ENCODE results near the gene CPED1. TPM values are rescaled to one million over a fixed set of nuclear protein-coding genes. Genes with fewer than 3 reads are reported as not detected.

CPED1 gene
- total RNA-seq, 1 experiment from 2014 or later: 0.13 TPM

DNA sequence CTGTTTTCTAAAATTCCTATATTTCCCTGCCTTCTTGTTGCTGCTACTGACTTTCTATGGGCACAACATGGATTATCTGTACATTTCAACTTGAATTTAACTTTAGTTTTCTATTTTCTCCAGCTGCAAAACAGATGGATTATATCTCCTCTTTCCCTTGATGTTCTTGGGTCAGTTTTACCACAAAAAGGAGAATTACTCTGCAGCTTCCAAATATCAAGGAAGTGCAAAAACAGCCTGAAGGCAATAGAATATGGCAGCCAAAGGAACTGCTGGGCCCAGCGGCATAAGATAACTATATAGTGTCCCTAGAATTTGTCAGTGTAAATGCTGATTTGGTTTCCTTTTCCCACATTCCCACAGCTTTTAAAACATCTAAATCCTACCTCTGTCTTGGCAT, 29.1 kb downstream of the CPED1 start:
- Histone ChIP-seq H4K8ac (replicated peaks; ENCODE audit: insufficient read length, low read depth, low read length) (no peak overlapping the region), H4K20me1 (ENCODE audit: control insufficient read depth, insufficient read depth, insufficient read length) (no peaks in the 10 kb centered on the region), H3K4me2 (ENCODE audit: insufficient read depth, insufficient read length, low read length) (no peak overlapping the region)

More for the DNA sequence above, 29.1 kb downstream of the CPED1 start:
- Histone ChIP-seq H3K79me1 (ENCODE audit: insufficient read depth, low read depth, low read length, poor library complexity, severe bottlenecking) (no peaks in the 10 kb centered on the region), H2BK5ac (ENCODE audit: insufficient read length, low read length) (no peak overlapping the region), H3K9ac (ENCODE audit: extremely low read depth, insufficient read length, low read length) (no peak overlapping the region), H3K9me3 (ENCODE audit: control insufficient read depth, low read depth, low read length) (no peaks in the 10 kb centered on the region), H2BK120ac (ENCODE audit: low read depth, low read length, poor library complexity, severe bottlenecking) (no peak overlapping the region), H2AFZ (ENCODE audit: low read length) (no peak overlapping the region), H2AK5ac (ENCODE audit: insufficient read length, low read length) (no peak overlapping the region), H4K91ac (ENCODE audit: insufficient read length, low read depth, low read length) (no peak overlapping the region), H4K5ac (ENCODE audit: insufficient read length, low read depth, low read length) (no peak overlapping the region), H3K79me2 (ENCODE audit: insufficient read depth, low read length) (no peaks in the 10 kb centered on the region), H3K4me1 (ENCODE audit: insufficient read depth, low read length) (no peaks in the 10 kb centered on the region), H3K56ac (ENCODE audit: insufficient read length, low read depth, low read length) (no peak overlapping the region), H3K23ac (ENCODE audit: insufficient read length, low read depth, low read length) (no peak overlapping the region), H3K27me3 (ENCODE audit: insufficient read depth, low read length) (no peaks in the 10 kb centered on the region), H3T11ph (ENCODE audit: low read length) (no peak overlapping the region), H2BK12ac (ENCODE audit: insufficient read length, low read depth, low read length) (no peak overlapping the region), H3K4ac (ENCODE audit: low read depth, low read length) (no peak overlapping the region), H2BK15ac (ENCODE audit: low read depth, low read length) (no peak overlapping the region), H3K14ac (ENCODE audit: insufficient read depth, low read length) (no peak overlapping the region), H3K23me2 (ENCODE audit: insufficient read length, low read depth, low read length, poor library complexity, severe bottlenecking) (no peaks in the 10 kb centered on the region), H3K27ac (ENCODE audit: insufficient read length, low read depth, low read length) (no peak overlapping the region), H2BK20ac (ENCODE audit: low read depth, low read length, poor library complexity, severe bottlenecking) (no peak overlapping the region), H3K18ac (ENCODE audit: insufficient read length, low read depth, low read length) (no peak overlapping the region)
- no CpG with 5 or more reads among the region's 1 CpG for WGBS (ENCODE audit: extremely low coverage, insufficient read length, low lambda C conversion rate)
- Mint-ChIP-seq H3K36me3 (ENCODE audit: insufficient read depth in 1 of 3, low read depth in 3 of 3) (no peaks in the 10 kb centered on the region), H3K27ac (no peak overlapping the region), H3K27me3 (ENCODE audit: low read depth) (no peaks in the 10 kb centered on the region), H3K4me1 (no peaks in the 10 kb centered on the region), H3K9me3 (no peaks in the 10 kb centered on the region), H3K4me3 (no peak overlapping the region)
- TF ChIP-seq, protein P1, sequence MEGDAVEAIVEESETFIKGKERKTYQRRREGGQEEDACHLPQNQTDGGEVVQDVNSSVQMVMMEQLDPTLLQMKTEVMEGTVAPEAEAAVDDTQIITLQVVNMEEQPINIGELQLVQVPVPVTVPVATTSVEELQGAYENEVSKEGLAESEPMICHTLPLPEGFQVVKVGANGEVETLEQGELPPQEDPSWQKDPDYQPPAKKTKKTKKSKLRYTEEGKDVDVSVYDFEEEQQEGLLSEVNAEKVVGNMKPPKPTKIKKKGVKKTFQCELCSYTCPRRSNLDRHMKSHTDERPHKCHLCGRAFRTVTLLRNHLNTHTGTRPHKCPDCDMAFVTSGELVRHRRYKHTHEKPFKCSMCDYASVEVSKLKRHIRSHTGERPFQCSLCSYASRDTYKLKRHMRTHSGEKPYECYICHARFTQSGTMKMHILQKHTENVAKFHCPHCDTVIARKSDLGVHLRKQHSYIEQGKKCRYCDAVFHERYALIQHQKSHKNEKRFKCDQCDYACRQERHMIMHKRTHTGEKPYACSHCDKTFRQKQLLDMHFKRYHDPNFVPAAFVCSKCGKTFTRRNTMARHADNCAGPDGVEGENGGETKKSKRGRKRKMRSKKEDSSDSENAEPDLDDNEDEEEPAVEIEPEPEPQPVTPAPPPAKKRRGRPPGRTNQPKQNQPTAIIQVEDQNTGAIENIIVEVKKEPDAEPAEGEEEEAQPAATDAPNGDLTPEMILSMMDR (conservative IDR thresholded peaks at IDR 0.05): no peak
- DNase-seq: no peak

All from H9 (cell line).